Vagina (tissue), 2 donors: ENCODE data around the gene ZFYVE26.

Experiments used
- CTCF ChIP-seq, 3 experiments: fragments of 450-650 bp in 2 of 3; fragments of 200-600 bp in 1 of 3; sonication (generic) in 1 of 3; IDR thresholded peaks; one replicate each; pipeline ENCODE4 v1.5.1; 2017 to 2019; ENCODE audit warnings: antibody characterized with exemption in 3 of 3, mild to moderate bottlenecking in 2 of 3, moderate library complexity in 2 of 3
- POLR2A ChIP-seq, 2 donors: fragments of 450-650 bp; IDR thresholded peaks; one replicate each; pipeline ENCODE4 v1.6.1; 2017; ENCODE audit warnings: antibody characterized with exemption in 2 of 2, mild to moderate bottlenecking in 2 of 2, moderate library complexity in 2 of 2
- POLR2AphosphoS5 ChIP-seq, 2 donors: sonication (generic); formaldehyde crosslinking; IDR thresholded peaks; one replicate each; pipeline ENCODE4 v1.9.0; 2017; ENCODE audit warnings: antibody characterized with exemption in 2 of 2, mild to moderate bottlenecking in 2 of 2, low read depth in 1 of 2; ENCODE audit not compliant: insufficient read depth in 1 of 2

- no peak for TF ChIP-seq POLR2A (IDR thresholded peaks at IDR 0.05)
- TF ChIP-seq CTCF (IDR thresholded peaks at IDR 0.05): no peak
- TF ChIP-seq POLR2AphosphoS5 (IDR thresholded peaks at IDR 0.05; ENCODE audit: insufficient read depth in 1 of 2, low read depth in 1 of 2): no peak
Observed at GRCh38 chr14:67710209-67710608, 106.2 kb downstream of the ZFYVE26 start.
